ENCODE measurements around the gene IPO7. TPM values are rescaled to one million over a fixed set of nuclear protein-coding genes. Genes with fewer than 3 reads are reported as not detected.

The IPO7 gene
- total RNA-seq, 1 experiment from 2014 or later = 196 TPM

DNA sequence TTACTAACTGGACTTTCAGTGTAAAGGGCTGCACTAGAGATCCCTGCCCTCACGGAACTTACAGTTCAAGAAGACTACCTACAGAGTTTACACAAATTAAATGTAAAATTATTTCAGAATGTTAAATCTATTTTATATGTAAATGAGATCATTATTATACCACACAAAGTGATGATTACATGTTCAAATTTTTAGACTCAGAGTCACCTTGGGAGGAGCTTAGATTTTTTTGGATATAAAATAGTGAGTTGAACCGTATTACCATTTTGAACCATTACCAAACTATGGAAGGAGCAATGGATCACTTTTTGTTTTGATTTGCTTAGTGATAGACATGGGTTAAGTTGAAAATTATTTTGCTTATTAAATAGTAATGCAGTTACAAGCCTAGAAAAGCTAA lies 1.6 kb downstream of the IPO7 start:
- H3K4me1 ChIP-seq = peaks cover 21% of the 10 kb centered on the region
- peak overlapping the region; percentile 90 for H3K4me3 ChIP-seq (ENCODE audit: low read depth, low read length)
- no peaks in the 10 kb centered on the region for H3K9me3 ChIP-seq
- Mint-ChIP-seq H3K4me1 (ENCODE audit: low read depth, unreplicated experiment) (peaks cover 21% of the 10 kb centered on the region), H3K36me3 (ENCODE audit: insufficient read depth, unreplicated experiment) (peaks cover 52% of the 10 kb centered on the region), H3K4me3 (ENCODE audit: unreplicated experiment) (peak overlapping the region; percentile 94), H3K27me3 (ENCODE audit: insufficient read depth, unreplicated experiment) (no peaks in the 10 kb centered on the region), H3K9me3 (ENCODE audit: unreplicated experiment) (no peaks in the 10 kb centered on the region), H3K27ac (ENCODE audit: unreplicated experiment) (peak overlapping the region; percentile 98)
- intact Hi-C loops (cut with micrococcal nuclease; ENCODE audit: unreplicated experiment) = loop anchor here (10.0 kb wide), 2 partner anchors 181 to 229 kb away; no protein-coding TSS in a partner anchor
- TSS peak; percentile 53 for BruUV-seq (replicated peaks)
- no peaks in the 10 kb centered on the region for H3K27me3 ChIP-seq (replicated peaks; ENCODE audit: control insufficient read depth, insufficient read depth, low read length)
- POLR2A ChIA-PET = interaction anchor here (0.6 to 2.8 kb wide), 7 partner anchors 9 to 187 kb away, joined by 3 to 23 read pairs (median 6); partner anchors contain the start of genes TMEM41B, WEE1 and ZNF143
- CTCF ChIA-PET = interaction anchor here (0.7 to 2.2 kb wide), 9 partner anchors 10 to 225 kb away, joined by 3 to 12 read pairs (median 4); no protein-coding TSS in a partner anchor
- no peak for DNase-seq
- no peaks in the 10 kb centered on the region for H3K36me3 ChIP-seq (ENCODE audit: control insufficient read depth, insufficient read depth, low read length)
- TF ChIP-seq, protein P1, sequence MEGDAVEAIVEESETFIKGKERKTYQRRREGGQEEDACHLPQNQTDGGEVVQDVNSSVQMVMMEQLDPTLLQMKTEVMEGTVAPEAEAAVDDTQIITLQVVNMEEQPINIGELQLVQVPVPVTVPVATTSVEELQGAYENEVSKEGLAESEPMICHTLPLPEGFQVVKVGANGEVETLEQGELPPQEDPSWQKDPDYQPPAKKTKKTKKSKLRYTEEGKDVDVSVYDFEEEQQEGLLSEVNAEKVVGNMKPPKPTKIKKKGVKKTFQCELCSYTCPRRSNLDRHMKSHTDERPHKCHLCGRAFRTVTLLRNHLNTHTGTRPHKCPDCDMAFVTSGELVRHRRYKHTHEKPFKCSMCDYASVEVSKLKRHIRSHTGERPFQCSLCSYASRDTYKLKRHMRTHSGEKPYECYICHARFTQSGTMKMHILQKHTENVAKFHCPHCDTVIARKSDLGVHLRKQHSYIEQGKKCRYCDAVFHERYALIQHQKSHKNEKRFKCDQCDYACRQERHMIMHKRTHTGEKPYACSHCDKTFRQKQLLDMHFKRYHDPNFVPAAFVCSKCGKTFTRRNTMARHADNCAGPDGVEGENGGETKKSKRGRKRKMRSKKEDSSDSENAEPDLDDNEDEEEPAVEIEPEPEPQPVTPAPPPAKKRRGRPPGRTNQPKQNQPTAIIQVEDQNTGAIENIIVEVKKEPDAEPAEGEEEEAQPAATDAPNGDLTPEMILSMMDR (IDR thresholded peaks at IDR 0.05; ENCODE audit: insufficient read depth in 1 of 2, low read depth in 1 of 2, low read length in 1 of 2, severe bottlenecking in 1 of 2, unreplicated experiment in 1 of 2) = no peak

DNA sequence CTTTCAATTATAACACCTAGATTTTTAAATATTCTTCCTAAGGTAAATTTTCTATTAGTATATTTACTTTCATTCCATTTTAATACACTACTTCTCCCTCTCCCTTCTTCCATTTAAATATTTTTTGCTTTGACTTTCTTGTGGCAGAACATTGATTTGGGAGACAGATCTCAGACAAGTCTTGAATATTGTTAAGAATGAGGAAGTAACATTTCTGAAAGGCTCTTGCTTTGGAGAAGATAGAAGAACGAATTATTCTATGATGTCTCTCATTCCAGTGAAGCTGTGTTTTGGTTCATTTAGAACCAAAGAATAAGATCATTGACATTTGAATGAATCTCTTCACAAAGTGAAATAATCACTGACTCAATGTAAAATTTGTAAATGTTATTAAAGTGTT lies 2.4 kb downstream of the IPO7 start:
- no peaks in the 10 kb centered on the region for H3K9me3 Mint-ChIP-seq (ENCODE audit: unreplicated experiment)
- peaks cover 52% of the 10 kb centered on the region for H3K36me3 Mint-ChIP-seq (ENCODE audit: insufficient read depth, unreplicated experiment)
- no peaks in the 10 kb centered on the region for H3K9me3 ChIP-seq
- H3K27ac Mint-ChIP-seq (ENCODE audit: unreplicated experiment) = peak overlapping the region; percentile 36
- peaks cover 17% of the 10 kb centered on the region for H3K4me1 ChIP-seq
- TF ChIP-seq, protein P1 (IDR thresholded peaks at IDR 0.05; ENCODE audit: insufficient read depth in 1 of 2, low read depth in 1 of 2, low read length in 1 of 2, severe bottlenecking in 1 of 2, unreplicated experiment in 1 of 2) = no peak
- H3K36me3 ChIP-seq (ENCODE audit: control insufficient read depth, insufficient read depth, low read length) = no peaks in the 10 kb centered on the region
- no peaks in the 10 kb centered on the region for H3K27me3 Mint-ChIP-seq (ENCODE audit: insufficient read depth, unreplicated experiment)
- CTCF ChIA-PET = no interaction called here
- H3K27me3 ChIP-seq (replicated peaks; ENCODE audit: control insufficient read depth, insufficient read depth, low read length) = no peaks in the 10 kb centered on the region
- BruUV-seq (replicated peaks) = no TSS peak
- peak overlapping the region; percentile 62 for H3K4me3 Mint-ChIP-seq (ENCODE audit: unreplicated experiment)
- peaks cover 18% of the 10 kb centered on the region for H3K4me1 Mint-ChIP-seq (ENCODE audit: low read depth, unreplicated experiment)
- intact Hi-C loops (cut with micrococcal nuclease; ENCODE audit: unreplicated experiment) = loop anchor here (10.0 kb wide), 2 partner anchors 182 to 228 kb away; no protein-coding TSS in a partner anchor
- H3K4me3 ChIP-seq (ENCODE audit: low read depth, low read length) = no peak overlapping the region
- DNase-seq = no peak
- POLR2A ChIA-PET = no interaction called here

DNA sequence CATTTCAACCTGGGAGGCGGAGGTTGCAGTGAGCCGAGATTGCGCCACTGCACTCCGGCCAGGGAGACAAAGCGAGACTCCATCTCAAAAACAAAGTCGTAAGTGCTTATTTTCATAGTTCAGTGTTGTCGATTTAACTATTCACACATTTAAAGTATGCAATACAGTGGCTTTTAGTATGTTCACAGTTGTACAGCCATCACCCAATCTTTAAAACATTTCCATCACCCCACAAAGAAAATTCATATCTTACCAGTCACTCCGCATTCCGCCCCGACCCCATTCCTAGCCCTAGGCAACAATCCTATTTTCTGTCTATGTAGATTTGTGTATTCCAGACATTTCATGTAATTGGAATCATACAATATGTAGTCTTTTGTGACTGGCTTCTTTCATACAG lies 11.9 kb downstream of the IPO7 start:
- H3K9me3 Mint-ChIP-seq (ENCODE audit: unreplicated experiment) = no peaks in the 10 kb centered on the region
- H3K4me3 ChIP-seq (ENCODE audit: low read depth, low read length) = no peak overlapping the region
- no peaks in the 10 kb centered on the region for H3K36me3 ChIP-seq (ENCODE audit: control insufficient read depth, insufficient read depth, low read length)
- no peaks in the 10 kb centered on the region for H3K27me3 Mint-ChIP-seq (ENCODE audit: insufficient read depth, unreplicated experiment)
- H3K4me3 Mint-ChIP-seq (ENCODE audit: unreplicated experiment) = peak overlapping the region; percentile 4
- no TSS peak for BruUV-seq (replicated peaks)
- peak overlapping the region; percentile 2 for H3K27ac Mint-ChIP-seq (ENCODE audit: unreplicated experiment)
- POLR2A ChIA-PET = no interaction called here
- DNase-seq = peak in 1 of 2 experiments; percentile 24
- peaks cover 18% of the 10 kb centered on the region; the same call in 1 of the 2 replicates for H3K4me1 ChIP-seq
- H3K36me3 Mint-ChIP-seq (ENCODE audit: insufficient read depth, unreplicated experiment) = peaks cover 60% of the 10 kb centered on the region
- TF ChIP-seq, protein P1 (IDR thresholded peaks at IDR 0.05; ENCODE audit: insufficient read depth in 1 of 2, low read depth in 1 of 2, low read length in 1 of 2, severe bottlenecking in 1 of 2, unreplicated experiment in 1 of 2) = no peak
- CTCF ChIA-PET = interaction anchor here (1.0 kb wide), 1 partner anchor 11 kb away, joined by 3 read pairs; no protein-coding TSS in a partner anchor
- H3K4me1 Mint-ChIP-seq (ENCODE audit: low read depth, unreplicated experiment) = peaks cover 7% of the 10 kb centered on the region
- H3K27me3 ChIP-seq (replicated peaks; ENCODE audit: control insufficient read depth, insufficient read depth, low read length) = no peaks in the 10 kb centered on the region
- intact Hi-C loops (cut with micrococcal nuclease; ENCODE audit: unreplicated experiment) = no loop called here
- no peaks in the 10 kb centered on the region for H3K9me3 ChIP-seq
